ENCODE data around the gene RORB.

RORB gene

DNA sequence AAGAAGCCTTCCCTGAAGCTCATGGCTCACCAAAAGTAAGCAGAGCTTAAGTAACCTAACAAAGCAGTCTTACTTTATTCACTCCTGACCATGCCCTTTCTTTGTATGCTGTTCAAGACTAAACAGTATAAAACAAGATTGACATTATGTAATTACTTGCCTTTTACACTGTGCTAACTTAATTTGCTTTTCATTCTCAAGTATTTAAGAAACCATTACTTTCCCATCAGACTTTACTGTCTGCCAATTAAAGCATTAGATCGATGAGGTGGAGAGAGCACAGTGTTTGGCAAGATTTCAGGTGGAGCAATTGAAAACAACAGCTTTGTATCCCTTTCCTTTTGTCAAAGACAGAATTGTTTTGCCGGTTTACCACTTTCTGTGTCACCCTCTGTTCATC lies 98.2 kb downstream of the RORB start:
- DNase-seq (ENCODE audit: low read depth in 2 of 2): no peak

DNA sequence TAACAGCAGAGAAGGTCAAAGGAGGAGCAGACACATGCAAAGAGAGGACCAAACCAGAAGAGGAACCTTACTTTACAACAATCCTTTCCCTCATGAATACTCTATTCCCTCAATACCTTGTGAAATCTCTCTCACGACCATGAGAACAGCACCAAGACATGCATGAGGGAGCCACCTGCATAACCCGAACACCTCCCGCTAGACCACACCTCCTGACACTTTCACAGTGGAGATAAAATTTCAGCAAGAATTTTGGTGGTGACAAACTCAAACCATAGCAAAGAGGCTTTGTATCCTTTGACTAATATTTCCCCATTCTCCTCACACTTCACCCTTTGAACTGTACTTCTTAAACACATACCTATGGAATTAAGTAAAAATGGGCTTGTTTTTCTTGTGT lies 101.7 kb downstream of the RORB start:
- DNase-seq (ENCODE audit: low read depth in 2 of 2): no peak

DNA sequence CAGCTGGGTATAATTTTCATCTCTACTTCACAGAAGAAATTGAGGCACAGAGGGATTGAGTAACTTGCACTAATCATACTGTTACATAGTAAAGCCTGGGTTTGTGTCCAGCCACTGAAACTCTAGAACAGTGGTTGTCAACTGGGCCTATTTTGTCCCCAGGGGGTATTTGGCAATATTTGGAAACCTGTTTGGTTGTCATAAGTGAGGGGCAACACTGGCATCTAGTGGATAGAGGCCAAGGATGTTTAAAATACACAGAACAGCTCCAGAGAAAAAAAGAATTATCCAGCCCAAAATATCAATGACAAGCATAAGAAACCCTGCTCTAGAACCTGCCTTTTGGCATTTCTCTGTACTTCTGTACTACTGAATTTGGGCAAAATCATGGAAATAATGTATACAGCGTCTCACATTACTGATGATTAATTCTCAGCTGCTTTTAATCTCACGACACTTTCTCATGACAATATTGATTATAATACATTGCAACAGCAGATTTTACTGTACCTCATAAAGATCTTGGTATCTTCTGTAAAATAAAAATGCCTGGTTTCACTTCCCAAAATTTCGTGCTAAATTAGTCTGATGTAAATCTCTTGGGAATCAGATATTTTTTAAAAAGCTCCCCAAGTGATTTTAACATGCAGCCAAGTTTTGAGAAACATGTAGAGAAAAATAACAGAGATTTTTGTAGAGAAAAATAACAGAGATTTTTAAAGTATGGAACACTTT lies 112.7 kb downstream of the RORB start:
- DNase-seq (ENCODE audit: low read depth in 2 of 2): no peak

DNA sequence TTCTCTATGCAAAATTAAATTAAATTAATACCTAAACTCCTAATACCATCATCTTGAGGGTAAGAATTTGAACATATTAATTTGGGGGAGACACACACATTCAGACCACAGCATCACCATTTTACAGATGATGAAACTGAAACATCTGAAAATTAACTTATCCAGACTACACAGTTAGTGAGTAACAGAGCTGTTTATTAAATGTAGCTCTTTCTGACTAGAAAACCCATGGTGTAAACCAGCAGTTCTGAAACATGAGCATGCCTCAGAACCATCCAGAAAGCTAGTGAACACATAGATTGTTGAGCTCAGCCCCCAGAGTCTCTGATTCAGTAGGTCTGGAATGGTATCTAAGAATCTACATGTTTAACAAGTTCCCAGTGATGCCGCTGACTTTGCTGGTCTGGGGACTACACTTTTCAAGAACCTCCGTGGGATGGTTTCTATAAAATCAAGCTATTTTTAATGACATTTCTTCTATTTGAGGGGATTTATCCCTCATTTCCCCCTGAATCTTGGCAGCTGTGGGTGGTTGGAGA lies 113.5 kb downstream of the RORB start:
- DNase-seq (ENCODE audit: low read depth in 2 of 2): no peak

DNA sequence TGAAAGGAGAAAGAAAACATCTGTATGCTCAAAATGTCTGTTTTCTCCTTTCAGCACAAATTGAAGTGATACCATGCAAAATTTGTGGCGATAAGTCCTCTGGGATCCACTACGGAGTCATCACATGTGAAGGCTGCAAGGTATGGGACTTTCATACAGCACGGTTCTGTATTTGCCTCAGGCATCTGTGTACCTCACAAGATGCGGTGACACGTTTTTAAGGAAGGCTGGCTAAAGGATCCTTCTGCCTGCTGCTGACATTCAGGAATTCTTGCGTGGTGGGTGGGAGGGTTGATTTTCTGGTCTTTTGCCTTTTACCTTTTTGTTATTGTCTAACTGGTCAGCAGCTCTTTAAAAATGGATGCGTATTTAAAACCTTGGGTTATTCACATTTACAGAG lies 133.1 kb downstream of the RORB start:
- DNase-seq (ENCODE audit: low read depth in 2 of 2): no peak

DNA sequence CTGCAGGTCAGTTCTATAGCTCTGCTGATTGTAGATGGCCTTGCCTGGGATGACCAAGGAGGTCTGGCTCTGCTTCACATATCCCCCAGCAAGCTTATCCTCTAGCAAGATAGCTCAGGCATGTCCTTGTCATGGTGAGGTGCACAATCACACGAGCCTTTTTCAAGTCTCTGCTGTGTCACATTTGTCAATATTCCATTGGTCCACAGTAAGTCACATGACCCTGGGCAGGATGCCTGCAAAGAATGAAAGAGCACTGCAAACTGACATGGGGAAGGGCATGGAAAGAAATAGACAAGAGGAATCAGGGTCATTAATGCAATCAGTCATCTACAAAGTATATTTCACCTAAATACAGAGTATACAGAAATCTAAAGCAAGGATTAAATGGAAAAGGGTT lies 142.0 kb downstream of the RORB start:
- DNase-seq (ENCODE audit: low read depth in 2 of 2): no peak

DNA sequence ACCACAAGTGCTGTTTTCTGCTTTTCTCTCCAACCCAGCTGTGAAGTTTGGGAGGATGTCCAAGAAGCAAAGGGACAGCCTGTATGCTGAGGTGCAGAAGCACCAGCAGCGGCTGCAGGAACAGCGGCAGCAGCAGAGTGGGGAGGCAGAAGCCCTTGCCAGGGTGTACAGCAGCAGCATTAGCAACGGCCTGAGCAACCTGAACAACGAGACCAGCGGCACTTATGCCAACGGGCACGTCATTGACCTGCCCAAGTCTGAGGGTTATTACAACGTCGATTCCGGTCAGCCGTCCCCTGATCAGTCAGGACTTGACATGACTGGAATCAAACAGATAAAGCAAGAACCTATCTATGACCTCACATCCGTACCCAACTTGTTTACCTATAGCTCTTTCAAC lies 145.2 kb downstream of the RORB start:
- DNase-seq (ENCODE audit: low read depth in 2 of 2): no peak

DNA sequence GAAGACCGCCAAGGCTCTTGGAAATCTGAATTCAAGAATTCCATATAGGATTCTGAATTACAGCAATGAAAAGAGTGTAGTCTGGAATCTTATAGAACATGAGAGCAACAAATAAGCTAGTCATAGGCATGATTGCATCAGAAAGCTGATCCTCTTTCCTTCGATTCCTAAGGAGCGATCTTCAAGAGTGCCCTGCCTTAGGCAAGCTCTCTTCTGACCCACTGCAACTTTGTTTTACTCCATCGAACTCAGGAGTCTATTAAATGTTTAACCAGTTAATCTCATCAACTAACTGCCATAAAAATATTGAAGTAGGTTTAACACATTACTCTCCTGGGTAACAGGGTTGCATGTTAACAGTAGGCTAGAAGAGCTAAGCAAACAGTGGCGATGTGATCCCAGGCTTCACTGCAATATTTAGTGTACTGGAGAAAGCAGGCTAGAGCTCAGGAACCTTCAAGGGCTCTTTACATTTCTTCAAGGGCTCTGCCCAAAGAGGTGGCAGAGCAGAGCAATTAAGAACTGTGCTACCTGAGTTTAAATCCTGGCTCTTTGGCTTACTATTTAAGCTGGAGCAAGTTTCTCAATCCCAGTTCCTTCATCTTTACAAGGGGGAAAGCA lies 146.3 kb downstream of the RORB start:
- no peak for DNase-seq (ENCODE audit: low read depth in 2 of 2)

DNA sequence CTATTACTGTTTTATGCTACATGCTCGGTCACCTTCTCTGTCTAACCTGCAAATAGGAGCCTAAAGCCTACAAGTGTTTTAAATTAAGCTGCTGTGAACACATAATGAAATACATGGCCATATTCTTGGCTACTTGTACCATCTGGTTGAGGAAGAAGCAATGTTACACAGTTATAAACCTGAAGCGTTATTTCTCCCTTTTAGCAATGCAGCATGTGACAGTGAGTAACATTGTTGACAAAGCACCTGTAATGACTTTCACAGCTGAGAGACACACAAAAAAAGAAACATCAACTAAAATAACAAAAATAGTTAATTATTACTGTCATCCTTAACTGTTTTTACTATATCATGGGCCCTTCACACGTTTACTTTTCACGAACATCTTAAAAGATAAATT lies 146.9 kb downstream of the RORB start:
- DNase-seq (ENCODE audit: low read depth in 2 of 2): no peak

DNA sequence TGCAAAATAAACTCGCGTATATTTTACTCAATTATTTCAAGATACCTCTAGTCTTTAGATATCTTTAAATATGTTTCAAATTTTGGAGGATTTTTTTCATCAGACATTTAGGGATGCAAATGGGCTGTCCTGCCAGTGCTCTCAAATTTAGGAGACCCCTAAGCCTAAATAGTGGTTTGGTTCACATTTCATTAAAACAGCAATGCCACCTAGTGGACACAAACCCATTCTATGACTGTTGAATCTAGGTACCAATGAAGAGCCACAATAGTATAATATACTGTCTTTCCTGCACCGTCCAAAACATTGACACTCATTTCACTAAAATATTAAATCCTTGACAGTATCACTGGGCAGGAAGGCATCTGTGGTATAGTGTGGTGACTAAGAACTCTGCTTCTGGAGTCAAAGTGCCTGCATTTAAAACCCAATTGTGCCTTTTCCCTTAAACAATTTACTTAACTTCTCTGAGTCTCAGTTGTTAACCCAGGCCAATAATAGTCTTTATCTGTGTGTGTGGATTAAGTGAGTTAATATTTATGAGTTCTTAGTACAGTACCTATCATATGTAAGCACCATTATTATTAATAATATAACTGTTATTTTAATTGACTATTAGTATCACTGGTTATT lies 148.0 kb downstream of the RORB start:
- DNase-seq (ENCODE audit: low read depth in 2 of 2): peak in 1 of 2 experiments; percentile 6

DNA sequence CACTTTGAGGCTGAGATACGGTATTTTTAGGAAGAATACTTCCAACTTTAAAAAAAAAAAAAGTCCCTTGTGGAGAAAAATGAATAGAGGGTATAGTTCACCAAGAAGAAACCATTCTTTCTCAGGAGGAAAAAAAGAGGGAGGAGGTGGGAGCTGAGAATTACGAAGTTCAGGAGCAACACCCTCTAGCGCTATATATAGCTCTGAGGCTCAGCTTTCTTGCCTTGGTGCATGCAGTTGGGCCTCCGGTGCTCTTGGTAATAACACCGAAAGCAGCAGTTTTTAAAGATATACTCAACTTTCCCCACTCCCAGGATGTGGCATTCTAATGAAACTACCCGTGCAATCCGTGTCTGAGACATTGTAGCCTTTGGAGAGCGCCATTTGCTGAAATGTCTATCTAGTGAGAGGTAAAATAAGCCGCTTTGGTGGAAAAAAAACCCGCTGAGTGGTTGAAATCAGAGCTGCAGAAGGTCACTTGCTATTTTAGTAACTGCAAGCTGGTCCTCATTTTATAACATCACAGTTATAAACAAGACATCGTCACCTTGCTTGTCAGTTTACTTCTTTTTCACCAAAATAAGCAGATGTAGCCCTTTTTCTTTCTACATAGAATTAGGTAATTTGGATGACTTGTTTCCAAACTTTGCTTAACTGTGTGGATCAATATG lies 156.4 kb downstream of the RORB start:
- no peak for DNase-seq (ENCODE audit: low read depth in 2 of 2)

DNA sequence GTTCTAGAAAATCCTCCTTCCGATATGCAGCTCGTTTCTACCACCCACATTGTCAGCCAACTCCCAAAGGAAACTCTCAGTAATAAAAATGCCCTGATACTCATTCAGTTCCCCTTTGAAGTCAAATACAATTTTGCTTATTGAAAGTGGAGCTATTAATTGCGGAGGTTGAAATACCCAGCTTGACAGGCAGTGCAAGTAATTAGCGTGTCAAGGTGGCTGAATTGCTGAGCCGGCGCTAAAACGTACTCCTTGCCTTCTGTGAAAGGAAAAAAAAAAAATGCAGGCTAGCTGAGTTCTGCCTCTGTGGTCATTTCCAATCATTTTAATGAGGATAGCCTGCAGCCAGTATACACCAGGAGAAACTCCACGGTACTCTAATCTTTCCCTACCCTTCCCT lies 165.5 kb downstream of the RORB start:
- no peak for DNase-seq (ENCODE audit: low read depth in 2 of 2)

DNA sequence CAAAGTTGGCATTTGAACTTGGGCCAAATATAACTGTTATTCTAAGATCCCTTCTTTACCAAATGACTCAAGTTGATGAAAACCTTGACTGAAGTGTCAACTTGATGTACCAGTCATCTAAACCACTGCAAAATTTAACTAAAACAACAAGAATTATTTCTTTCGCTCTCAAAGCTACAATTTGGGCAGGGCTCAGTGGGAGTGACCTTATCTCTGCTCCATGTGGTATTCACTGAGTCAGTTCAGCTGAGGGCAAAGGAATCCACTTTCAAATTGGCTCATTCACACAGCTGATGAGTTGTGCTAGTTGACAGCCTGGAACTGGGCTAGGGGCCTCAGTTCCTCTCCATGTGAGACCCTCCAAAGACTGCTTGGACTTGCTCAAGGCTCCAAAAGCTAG lies 166.3 kb downstream of the RORB start:
- DNase-seq (ENCODE audit: low read depth in 2 of 2): no peak

DNA sequence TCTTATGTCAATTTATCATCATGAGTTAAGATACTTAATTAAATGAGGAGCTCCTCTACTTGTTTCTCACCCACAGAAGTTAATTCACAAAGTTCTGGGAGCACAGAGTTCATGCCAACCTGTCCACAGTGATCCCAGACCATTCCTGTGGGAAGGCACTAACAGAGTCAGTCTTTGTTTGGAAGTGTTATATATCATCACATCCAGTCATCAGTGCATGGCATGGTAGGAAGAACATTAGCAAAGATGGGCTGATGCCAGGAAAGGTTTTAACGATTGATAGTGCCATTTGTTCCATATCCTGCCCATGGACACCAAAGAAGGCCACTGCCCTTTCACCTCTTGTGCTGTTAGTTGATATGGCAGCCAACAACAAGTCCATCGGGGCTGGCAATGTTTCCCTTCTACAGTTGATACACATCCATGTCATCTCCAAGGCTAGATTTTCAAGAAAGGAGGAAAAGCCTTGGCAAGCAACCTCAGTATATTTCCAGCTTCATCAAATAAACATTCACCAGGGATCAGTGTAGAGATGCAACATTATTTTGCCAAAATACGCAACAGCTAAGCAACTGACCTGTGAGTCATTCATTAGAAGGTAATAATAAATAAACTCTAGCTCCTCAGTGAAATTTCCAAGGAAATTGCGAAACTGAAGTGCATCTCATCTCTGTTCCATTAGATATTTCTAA lies 169.6 kb downstream of the RORB start:
- peak; percentile 2 to 7 for DNase-seq (ENCODE audit: low read depth in 2 of 2)

DNA sequence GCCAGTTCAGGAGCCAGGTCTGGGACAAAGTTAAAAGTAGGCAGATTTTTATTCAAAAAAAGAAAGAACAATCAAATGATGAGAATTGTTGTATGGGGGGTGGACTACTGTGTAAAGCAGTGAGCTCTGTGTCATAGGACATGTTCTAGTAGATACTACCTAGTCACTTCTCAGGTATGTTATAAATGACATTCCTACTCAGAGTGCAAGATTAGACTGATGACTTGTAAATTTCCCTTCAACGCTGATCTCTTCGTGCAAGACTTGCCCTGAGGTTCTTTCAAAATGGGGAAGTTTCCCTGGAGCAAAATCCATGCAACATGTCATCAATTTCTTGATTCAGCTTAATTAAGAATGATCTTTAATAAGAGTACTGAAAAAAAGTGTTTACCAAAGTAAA lies 175.1 kb downstream of the RORB start:
- DNase-seq (ENCODE audit: low read depth in 2 of 2): no peak

DNA sequence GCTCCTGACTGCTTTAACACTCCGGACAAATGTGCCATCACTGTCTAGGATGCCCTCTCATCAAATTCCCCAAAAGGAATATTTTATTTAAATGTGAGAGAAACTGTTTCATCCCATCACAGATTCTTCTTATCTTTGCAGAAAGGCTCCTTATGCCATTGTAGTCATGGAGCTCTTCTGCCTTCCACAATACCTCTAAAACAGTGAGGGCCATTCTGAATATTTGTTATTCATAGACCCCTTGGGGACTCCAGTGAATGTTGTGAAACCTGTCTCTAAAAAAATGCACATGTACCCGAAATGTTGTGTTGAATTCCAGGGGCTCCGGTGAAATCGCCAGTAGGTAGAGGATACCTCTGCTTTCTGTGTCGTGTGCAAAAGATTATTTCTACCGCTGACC lies 176.9 kb downstream of the RORB start:
- DNase-seq (ENCODE audit: low read depth in 2 of 2): no peak

DNA sequence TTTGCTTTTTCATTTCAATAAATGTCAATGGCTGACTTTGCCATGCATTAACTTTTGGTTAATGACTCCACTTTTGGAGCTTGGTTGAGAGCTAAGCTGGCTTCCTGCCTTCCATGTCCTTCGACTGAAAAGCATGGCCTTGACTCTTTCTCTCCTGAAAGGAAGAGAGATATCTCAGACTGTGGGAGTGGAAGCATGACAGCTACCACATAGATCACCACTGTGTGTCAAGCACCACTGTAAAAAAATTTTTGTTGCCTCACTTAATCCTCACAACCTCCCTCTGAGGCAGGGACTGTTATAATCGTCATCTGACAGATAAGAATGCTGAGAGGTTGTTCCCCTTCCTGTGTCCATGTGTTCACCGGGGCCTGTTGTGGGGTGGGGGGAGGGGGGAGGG lies 184.8 kb downstream of the RORB start:
- DNase-seq (ENCODE audit: low read depth in 2 of 2): no peak

DNA sequence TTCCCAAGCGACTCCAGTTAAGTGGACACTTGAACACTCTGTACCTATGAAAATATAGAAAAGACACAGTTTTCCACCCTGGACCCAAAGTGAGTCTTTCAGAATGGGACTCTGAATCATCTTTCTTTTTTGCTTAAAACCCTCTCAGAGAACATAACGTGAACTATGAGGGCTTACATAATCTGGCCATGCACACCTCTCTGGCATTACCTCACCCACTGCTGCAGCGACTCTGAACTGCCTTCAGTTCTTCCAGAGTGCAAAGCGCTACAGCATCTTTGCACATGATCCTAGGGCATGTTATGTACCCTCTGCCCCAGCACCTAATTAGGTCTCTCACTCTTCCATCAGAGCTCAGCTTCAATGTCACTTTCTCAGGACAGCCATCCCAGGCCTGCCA lies 186.2 kb downstream of the RORB start:
- no peak for DNase-seq (ENCODE audit: low read depth in 2 of 2)

DNA sequence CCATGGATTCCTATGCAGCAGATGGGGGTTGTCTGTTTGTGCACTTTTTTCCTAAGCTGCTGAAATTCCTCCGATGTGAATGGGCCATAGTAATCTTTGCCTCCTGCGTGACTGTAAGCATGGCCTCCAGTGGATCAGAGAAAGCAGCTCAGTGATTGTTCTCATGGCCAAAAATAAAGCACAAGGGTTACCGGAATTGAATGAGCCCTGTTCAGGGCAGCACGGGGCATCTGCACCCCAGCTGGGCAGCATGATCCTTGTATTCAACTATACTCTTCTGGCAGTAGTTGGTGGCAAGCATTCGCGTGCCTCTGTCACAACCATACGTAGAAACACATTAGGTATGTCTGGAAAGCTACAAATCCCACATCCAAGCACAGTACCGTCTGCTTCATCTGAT lies 193.9 kb downstream of the RORB start:
- no peak for DNase-seq (ENCODE audit: low read depth in 2 of 2)

DNA sequence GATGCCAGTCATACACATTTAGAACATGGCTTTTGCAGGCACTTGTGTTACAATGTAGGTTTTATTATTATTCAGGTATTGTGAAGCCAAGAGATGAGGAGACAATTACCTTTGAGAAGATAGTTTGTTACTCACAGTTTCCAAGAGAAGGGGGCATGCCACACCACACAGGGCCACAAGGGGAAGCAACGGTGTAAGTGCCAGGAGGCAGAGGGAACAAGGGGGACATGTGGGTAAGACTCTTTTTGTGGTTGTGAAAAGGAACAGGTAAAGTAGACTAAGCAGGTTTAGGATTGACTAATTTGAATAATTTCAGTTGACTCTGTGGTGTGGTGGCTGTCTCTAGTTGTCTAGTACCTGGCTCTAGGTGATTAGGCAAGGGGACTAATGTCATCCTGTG lies 199.4 kb downstream of the RORB start:
- no peak for DNase-seq (ENCODE audit: low read depth in 2 of 2)

DNA sequence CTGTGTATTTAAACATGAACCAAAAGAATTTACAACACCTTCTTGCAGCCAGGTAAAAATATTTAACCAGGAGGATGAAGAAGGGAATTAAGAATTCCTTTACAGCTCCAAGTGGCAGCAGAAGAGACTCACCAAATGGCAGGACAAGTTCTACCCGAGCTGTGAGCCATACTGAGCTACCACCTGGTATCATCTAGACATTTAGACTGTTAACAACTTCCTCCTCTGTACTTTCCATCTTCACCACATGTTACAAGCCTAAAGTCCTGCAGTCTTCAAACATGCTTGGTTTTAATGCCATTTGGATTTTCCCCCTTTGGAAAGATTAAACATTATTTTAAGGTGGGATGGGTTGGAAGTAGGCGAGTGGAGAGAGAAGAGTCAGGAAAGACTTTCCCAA lies 200.4 kb downstream of the RORB start:
- no peak for DNase-seq (ENCODE audit: low read depth in 2 of 2)

DNA sequence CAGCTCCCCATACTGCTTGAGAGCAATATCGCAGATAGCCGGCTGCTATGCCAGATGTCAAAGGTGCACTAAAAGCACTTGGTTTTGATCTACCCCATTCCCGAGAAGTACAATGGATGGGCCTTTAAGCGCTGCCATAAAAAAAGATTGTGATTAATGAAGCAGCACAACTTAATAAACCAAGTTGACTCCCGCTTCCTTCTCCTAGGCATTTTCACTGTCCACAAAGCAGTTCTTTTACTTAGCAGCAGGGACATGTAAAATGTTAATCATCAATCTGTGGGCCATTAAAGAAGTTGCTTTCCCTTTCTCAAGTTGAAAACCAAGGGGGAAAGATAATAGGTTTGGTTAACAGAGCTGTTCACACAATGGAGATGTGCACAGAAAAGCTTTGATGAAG lies 214.2 kb downstream of the RORB start:
- DNase-seq (ENCODE audit: low read depth in 2 of 2): no peak
